ENCODE measurements around the gene CT45A6. TPM values are rescaled to one million over a fixed set of nuclear protein-coding genes. Genes with fewer than 3 reads are reported as not detected.
"Not testable (repeated sequence)": the region's sequence is repeated elsewhere in the genome, so short reads cannot be mapped to it uniquely, and the experiment has no call there.

The CT45A6 gene, protein sequence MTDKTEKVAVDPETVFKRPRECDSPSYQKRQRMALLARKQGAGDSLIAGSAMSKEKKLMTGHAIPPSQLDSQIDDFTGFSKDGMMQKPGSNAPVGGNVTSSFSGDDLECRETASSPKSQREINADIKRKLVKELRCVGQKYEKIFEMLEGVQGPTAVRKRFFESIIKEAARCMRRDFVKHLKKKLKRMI
- total RNA-seq (not detected in 2 replicates), polyA plus RNA-seq (not detected in 2 replicates), polyA minus RNA-seq (not detected in 2 replicates)
- total RNA-seq (2013) = not detected

DNA sequence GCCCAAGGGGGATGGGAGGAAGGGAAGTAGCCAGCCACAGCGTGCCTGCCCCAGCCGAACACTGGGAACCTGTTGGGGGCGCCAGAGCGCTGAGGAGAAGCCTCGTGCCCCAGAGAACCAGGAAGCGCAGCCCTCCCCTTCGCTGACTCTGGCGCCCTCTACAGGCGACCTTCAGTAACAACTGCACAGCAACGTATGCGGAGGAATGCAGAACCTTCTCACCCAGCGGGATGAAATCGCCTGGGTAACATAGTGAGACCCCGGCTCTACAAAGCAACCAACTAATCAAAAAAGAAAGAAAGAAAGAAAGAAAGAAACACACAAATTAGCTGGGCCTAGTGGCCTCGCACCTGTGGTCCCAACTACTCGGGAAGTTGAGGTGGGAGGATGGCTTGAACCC is at the start of gene CT45A6:
Gene CT45A6, minus strand, starts transcription at position 101 of the 400 bp plus-strand sequence. CDS start 3,794 bp downstream, outside the sequence.
- WGBS (ENCODE audit: insufficient coverage) = no CpG with 5 or more reads among the region's 16 CpGs
- intact Hi-C loops (cut with micrococcal nuclease); H3K4me3 ChIP-seq (ENCODE audit: control extremely low read depth in 1 of 5, extremely low read depth in 1 of 5, insufficient read depth in 1 of 5, low read depth in 2 of 5, low read length in 4 of 5); H3K36me3 ChIP-seq (replicated peaks in 1 of 2; ENCODE audit: control extremely low read depth in 1 of 2, control insufficient read depth in 1 of 2, extremely low read depth in 1 of 2, insufficient read depth in 2 of 2, low read length in 1 of 2); H2AFZ ChIP-seq (ENCODE audit: insufficient read depth, low read depth, low read length, poor library complexity, severe bottlenecking); H3K9me3 Mint-ChIP-seq (ENCODE audit: insufficient read depth); H3K4me2 ChIP-seq (replicated peaks; ENCODE audit: low read depth, low read length, poor library complexity, severe bottlenecking); POLR2A ChIA-PET; H3K27me3 ChIP-seq (replicated peaks in 1 of 4; ENCODE audit: control extremely low read depth in 1 of 4, control insufficient read depth in 3 of 4, insufficient read depth in 4 of 4, low read length in 3 of 4); H3K9me3 ChIP-seq (ENCODE audit: control extremely low read depth in 1 of 3, control insufficient read depth in 2 of 3, insufficient read depth in 1 of 3, low read length in 2 of 3); H3K4me1 ChIP-seq (ENCODE audit: control insufficient read depth in 2 of 2, insufficient read depth in 2 of 2, low read length in 2 of 2); H3K79me2 ChIP-seq (ENCODE audit: control insufficient read depth, insufficient read depth, low read length); H3K9ac ChIP-seq (ENCODE audit: low read length); H4K20me1 ChIP-seq (ENCODE audit: control insufficient read depth, insufficient read depth, low read length, poor library complexity, severe bottlenecking); H3K27me3 Mint-ChIP-seq; H3K4me1 Mint-ChIP-seq; H3K27ac Mint-ChIP-seq; ATAC-seq (ENCODE audit: low read depth); DNase-seq; H3K27ac ChIP-seq (ENCODE audit: low read length in 2 of 2); CTCF ChIA-PET; H3K4me3 Mint-ChIP-seq: not testable (repeated sequence)

DNA sequence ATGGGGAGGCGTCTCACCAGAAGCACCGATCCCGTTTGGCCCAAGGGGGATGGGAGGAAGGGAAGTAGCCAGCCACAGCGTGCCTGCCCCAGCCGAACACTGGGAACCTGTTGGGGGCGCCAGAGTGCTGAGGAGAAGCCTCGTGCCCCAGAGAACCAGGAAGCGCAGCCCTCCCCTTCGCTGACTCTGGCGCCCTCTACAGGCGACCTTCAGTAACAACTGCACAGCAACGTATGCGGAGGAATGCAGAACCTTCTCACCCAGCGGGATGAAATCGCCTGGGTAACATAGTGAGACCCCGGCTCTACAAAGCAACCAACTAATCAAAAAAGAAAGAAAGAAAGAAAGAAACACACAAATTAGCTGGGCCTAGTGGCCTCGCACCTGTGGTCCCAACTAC is 34.6 kb upstream of the CT45A6 start, which contains the start of gene CT45A7:
Gene CT45A7, minus strand, starts transcription at position 101 of the 400 bp plus-strand sequence. CDS start 3,747 bp downstream, outside the sequence.
- H3K4me3 Mint-ChIP-seq; H3K36me3 ChIP-seq (replicated peaks in 1 of 2; ENCODE audit: control extremely low read depth in 1 of 2, control insufficient read depth in 1 of 2, extremely low read depth in 1 of 2, insufficient read depth in 2 of 2, low read length in 1 of 2); H2AFZ ChIP-seq (ENCODE audit: insufficient read depth, low read depth, low read length, poor library complexity, severe bottlenecking); POLR2A ChIA-PET; CTCF ChIA-PET; H3K4me1 ChIP-seq (ENCODE audit: control insufficient read depth in 2 of 2, insufficient read depth in 2 of 2, low read length in 2 of 2); H3K4me3 ChIP-seq (ENCODE audit: control extremely low read depth in 1 of 5, extremely low read depth in 1 of 5, insufficient read depth in 1 of 5, low read depth in 2 of 5, low read length in 4 of 5); DNase-seq; H3K4me2 ChIP-seq (replicated peaks; ENCODE audit: low read depth, low read length, poor library complexity, severe bottlenecking); H3K9me3 Mint-ChIP-seq (ENCODE audit: insufficient read depth); H3K9ac ChIP-seq (ENCODE audit: low read length); H3K27me3 Mint-ChIP-seq; H3K9me3 ChIP-seq (ENCODE audit: control extremely low read depth in 1 of 3, control insufficient read depth in 2 of 3, insufficient read depth in 1 of 3, low read length in 2 of 3); H3K27ac ChIP-seq (ENCODE audit: low read length in 2 of 2); H4K20me1 ChIP-seq (ENCODE audit: control insufficient read depth, insufficient read depth, low read length, poor library complexity, severe bottlenecking); H3K27me3 ChIP-seq (replicated peaks in 1 of 4; ENCODE audit: control extremely low read depth in 1 of 4, control insufficient read depth in 3 of 4, insufficient read depth in 4 of 4, low read length in 3 of 4); H3K27ac Mint-ChIP-seq; H3K4me1 Mint-ChIP-seq; H3K79me2 ChIP-seq (ENCODE audit: control insufficient read depth, insufficient read depth, low read length); ATAC-seq (ENCODE audit: low read depth); intact Hi-C loops (cut with micrococcal nuclease): not testable (repeated sequence)
- WGBS (ENCODE audit: insufficient coverage) = no CpG with 5 or more reads among the region's 17 CpGs

DNA sequence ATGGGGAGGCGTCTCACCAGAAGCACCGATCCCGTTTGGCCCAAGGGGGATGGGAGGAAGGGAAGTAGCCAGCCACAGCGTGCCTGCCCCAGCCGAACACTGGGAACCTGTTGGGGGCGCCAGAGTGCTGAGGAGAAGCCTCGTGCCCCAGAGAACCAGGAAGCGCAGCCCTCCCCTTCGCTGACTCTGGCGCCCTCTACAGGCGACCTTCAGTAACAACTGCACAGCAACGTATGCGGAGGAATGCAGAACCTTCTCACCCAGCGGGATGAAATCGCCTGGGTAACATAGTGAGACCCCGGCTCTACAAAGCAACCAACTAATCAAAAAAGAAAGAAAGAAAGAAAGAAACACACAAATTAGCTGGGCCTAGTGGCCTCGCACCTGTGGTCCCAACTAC is 17.3 kb upstream of the CT45A6 start, which contains the start of gene CT45A2:
Gene CT45A2, minus strand, starts transcription at position 101 of the 400 bp plus-strand sequence. CDS start 3,747 bp downstream, outside the sequence.
- CTCF ChIA-PET; H3K27ac ChIP-seq (ENCODE audit: low read length in 2 of 2): not testable (repeated sequence)
- no CpG with 5 or more reads among the region's 17 CpGs for WGBS (ENCODE audit: insufficient coverage)

DNA sequence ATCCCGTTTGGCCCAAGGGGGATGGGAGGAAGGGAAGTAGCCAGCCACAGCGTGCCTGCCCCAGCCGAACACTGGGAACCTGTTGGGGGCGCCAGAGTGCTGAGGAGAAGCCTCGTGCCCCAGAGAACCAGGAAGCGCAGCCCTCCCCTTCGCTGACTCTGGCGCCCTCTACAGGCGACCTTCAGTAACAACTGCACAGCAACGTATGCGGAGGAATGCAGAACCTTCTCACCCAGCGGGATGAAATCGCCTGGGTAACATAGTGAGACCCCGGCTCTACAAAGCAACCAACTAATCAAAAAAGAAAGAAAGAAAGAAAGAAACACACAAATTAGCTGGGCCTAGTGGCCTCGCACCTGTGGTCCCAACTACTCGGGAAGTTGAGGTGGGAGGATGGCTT is 17.2 kb downstream of the CT45A6 start, which contains the start of gene CT45A5:
Gene CT45A5, minus strand, starts transcription at position 101 of the 400 bp plus-strand sequence. CDS start 3,774 bp downstream, outside the sequence.
- H3K9me3 ChIP-seq (ENCODE audit: control extremely low read depth in 1 of 3, control insufficient read depth in 2 of 3, insufficient read depth in 1 of 3, low read length in 2 of 3); POLR2A ChIA-PET; CTCF ChIA-PET; H3K27me3 Mint-ChIP-seq; intact Hi-C loops (cut with micrococcal nuclease); H3K9ac ChIP-seq (ENCODE audit: low read length); H3K27ac ChIP-seq (ENCODE audit: low read length in 2 of 2); H3K4me3 Mint-ChIP-seq; H3K79me2 ChIP-seq (ENCODE audit: control insufficient read depth, insufficient read depth, low read length); H3K4me1 ChIP-seq (ENCODE audit: control insufficient read depth in 2 of 2, insufficient read depth in 2 of 2, low read length in 2 of 2); H3K27ac Mint-ChIP-seq; H3K4me1 Mint-ChIP-seq; H4K20me1 ChIP-seq (ENCODE audit: control insufficient read depth, insufficient read depth, low read length, poor library complexity, severe bottlenecking); H3K4me2 ChIP-seq (replicated peaks; ENCODE audit: low read depth, low read length, poor library complexity, severe bottlenecking); H2AFZ ChIP-seq (ENCODE audit: insufficient read depth, low read depth, low read length, poor library complexity, severe bottlenecking); DNase-seq; ATAC-seq (ENCODE audit: low read depth); H3K4me3 ChIP-seq (ENCODE audit: control extremely low read depth in 1 of 5, extremely low read depth in 1 of 5, insufficient read depth in 1 of 5, low read depth in 2 of 5, low read length in 4 of 5); H3K9me3 Mint-ChIP-seq (ENCODE audit: insufficient read depth); H3K27me3 ChIP-seq (replicated peaks in 1 of 4; ENCODE audit: control extremely low read depth in 1 of 4, control insufficient read depth in 3 of 4, insufficient read depth in 4 of 4, low read length in 3 of 4); H3K36me3 ChIP-seq (replicated peaks in 1 of 2; ENCODE audit: control extremely low read depth in 1 of 2, control insufficient read depth in 1 of 2, extremely low read depth in 1 of 2, insufficient read depth in 2 of 2, low read length in 1 of 2): not testable (repeated sequence)
- WGBS (ENCODE audit: insufficient coverage) = no CpG with 5 or more reads among the region's 16 CpGs

More for the DNA sequence above, 17.3 kb upstream of the CT45A6 start, which contains the start of gene CT45A2:
- intact Hi-C loops (cut with micrococcal nuclease); DNase-seq; H3K4me3 Mint-ChIP-seq; H3K9me3 Mint-ChIP-seq (ENCODE audit: insufficient read depth); H3K27ac Mint-ChIP-seq; H3K9me3 ChIP-seq (ENCODE audit: control extremely low read depth in 1 of 3, control insufficient read depth in 2 of 3, insufficient read depth in 1 of 3, low read length in 2 of 3); H2AFZ ChIP-seq (ENCODE audit: insufficient read depth, low read depth, low read length, poor library complexity, severe bottlenecking); H3K27me3 Mint-ChIP-seq; H3K4me1 ChIP-seq (ENCODE audit: control insufficient read depth in 2 of 2, insufficient read depth in 2 of 2, low read length in 2 of 2); H4K20me1 ChIP-seq (ENCODE audit: control insufficient read depth, insufficient read depth, low read length, poor library complexity, severe bottlenecking); H3K9ac ChIP-seq (ENCODE audit: low read length); H3K4me2 ChIP-seq (replicated peaks; ENCODE audit: low read depth, low read length, poor library complexity, severe bottlenecking); H3K27me3 ChIP-seq (replicated peaks in 1 of 4; ENCODE audit: control extremely low read depth in 1 of 4, control insufficient read depth in 3 of 4, insufficient read depth in 4 of 4, low read length in 3 of 4); ATAC-seq (ENCODE audit: low read depth); POLR2A ChIA-PET; H3K4me3 ChIP-seq (ENCODE audit: control extremely low read depth in 1 of 5, extremely low read depth in 1 of 5, insufficient read depth in 1 of 5, low read depth in 2 of 5, low read length in 4 of 5); H3K79me2 ChIP-seq (ENCODE audit: control insufficient read depth, insufficient read depth, low read length); H3K36me3 ChIP-seq (replicated peaks in 1 of 2; ENCODE audit: control extremely low read depth in 1 of 2, control insufficient read depth in 1 of 2, extremely low read depth in 1 of 2, insufficient read depth in 2 of 2, low read length in 1 of 2); H3K4me1 Mint-ChIP-seq: not testable (repeated sequence)
